HG03280 (cell line): Measurements from ENCODE around the gene PMS2.
"Not testable (repeated sequence)": the region's sequence is repeated elsewhere in the genome, so short reads cannot be mapped to it uniquely, and the experiment has no call there.

Experiments
- ATAC-seq: cut with Tn5 transposase; IDR thresholded peaks from one replicate; pipeline ENCODE4 v1.9.1; 2021; ENCODE audit warnings: mild to moderate bottlenecking, moderate library complexity; ENCODE audit not compliant: unreplicated experiment

The PMS2 gene

DNA sequence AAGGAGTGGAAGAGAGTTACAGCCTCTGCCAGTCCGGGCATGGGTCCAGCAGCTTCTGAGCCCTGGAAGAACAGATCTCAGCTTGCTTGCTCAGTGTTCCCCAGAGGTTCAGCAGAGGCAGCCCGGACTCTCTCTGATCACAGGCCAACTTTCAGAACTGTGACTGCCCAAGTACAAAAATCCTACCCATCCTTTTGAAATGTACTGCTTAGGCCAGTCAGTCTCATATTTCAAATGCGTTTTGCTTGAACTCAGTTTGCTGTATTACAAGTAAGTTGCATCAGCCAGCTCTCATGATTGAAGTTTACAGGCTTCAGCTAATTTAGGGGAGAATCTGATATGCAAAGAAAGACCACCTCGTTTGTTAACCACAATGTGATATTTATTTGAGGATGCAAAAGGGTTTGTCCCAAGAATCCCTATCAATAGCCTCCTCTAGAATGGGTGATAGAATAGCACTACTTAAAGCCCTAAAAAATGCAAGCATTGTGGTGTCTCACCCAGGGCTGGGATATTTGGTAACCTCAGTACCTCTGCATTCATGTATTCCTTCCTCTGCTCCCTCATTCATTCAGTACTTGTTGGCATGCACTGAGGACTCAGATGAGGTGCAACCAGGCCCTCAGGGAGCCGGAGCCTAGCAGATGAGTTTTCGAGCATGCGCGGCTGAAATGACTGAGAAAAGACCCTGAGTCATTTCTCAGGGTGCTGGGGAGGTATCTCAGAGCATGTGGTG is 7.2 kb upstream of the PMS2 start:
- ATAC-seq = no peak

DNA sequence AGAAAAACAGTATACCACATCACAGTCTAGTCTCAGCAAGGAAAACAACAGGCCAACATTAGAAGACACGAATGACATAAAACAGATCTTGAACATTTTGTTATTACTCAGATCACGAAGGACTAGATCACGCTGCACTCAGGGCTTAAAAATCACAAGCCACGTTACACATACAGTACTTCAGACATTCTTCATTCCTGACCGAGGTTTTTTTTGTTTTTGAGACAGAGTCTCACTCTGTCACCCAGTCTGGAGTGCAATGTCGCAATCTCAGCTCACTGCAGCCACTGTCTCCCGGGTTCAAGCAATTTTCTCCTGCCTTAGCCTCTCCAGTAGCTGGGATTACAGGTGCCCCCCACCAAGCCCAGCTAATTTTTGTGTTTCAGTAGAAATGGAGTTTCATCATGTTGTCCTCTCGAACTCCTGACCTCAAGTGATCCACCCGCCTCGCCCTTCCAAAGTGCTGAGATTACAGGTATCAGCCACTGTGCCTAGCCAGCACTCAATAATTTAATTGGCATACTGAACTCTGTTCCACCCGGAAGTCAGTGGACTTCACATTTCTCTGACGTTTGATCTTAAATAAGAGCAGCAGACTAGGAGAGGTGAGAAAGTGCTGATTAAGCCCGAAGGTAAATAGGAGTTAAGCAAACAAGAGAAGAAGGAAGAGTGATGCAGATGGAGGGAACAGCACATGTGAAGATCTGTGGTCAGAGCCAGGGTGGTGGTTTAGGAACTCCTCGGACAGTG is 3.7 kb upstream of the PMS2 start:
- no peak for ATAC-seq

DNA sequence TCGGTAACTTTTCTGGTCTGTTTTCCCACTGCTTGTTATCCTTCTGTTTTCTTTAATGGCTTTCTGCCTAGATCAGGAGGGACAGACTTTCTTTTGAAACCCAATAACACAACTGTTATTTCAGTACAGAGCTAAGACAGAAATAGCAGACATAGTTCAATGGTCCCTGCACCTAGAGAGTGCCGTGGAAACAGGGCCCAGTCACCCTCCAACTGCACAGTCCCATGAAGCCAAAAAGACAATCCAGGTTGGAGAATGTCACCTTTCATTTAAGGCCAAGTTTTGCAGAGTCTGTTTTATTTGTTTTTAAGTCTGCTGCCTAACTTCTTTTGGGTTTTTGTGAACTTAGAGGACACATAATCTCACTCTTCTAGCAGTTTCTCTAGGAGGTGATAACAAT is 2.7 kb upstream of the PMS2 start:
- ATAC-seq = no peak

DNA sequence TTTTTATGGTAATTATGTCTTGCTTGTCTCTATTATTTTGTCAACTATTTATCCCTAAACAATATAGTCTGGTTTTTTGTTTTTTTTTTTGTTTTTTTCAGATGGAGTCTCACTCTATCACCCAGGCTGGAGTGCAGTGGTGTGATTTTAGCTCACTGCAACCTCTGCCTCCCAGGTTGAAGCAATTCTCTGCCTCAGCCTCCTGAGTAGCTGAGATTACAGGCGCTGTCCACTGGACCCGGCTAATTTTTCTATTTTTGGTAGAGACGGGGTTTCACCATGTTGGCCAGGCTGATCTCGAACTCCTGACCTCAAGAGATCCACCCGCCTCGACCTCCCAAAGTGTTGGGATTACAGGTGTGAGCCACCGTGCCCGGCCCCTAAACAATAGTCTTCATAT is 1.5 kb upstream of the PMS2 start:
- ATAC-seq = not testable (repeated sequence)

DNA sequence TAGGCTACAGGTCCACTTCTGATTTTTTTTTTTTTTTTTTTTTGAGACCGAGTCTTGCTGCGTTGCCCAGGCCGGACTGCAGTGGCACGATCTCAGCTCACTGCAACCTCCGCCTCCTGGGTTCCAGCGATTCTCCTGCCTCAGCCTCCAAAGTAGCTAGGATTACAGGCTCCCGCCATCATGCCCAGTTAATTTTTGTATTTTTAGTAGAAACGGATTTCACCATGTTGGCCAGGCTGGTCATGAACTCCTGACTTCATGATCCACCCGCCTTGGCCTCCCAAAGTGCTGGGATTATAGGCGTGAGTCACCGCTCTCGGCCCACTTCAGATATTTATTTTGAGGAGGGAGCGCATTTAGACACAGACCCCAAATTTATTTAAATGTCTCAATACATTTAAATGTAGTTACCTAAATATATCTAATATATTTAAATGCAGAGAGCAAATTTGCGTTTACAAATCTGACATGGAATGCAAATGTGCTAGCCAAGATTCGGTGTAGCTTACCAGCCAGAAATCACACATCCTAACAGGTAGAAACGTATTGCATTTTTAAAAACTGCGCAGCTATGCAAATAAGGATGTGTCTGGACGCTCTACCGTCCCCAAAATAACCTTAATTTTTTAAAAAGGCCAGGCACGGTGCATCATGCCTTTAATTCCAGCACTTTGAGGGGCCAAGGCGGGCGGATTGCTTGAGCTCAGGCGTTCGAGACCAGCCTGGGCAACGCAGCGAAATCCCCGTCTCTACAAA is 836 bp downstream of the PMS2 start:
- not testable (repeated sequence) for ATAC-seq

DNA sequence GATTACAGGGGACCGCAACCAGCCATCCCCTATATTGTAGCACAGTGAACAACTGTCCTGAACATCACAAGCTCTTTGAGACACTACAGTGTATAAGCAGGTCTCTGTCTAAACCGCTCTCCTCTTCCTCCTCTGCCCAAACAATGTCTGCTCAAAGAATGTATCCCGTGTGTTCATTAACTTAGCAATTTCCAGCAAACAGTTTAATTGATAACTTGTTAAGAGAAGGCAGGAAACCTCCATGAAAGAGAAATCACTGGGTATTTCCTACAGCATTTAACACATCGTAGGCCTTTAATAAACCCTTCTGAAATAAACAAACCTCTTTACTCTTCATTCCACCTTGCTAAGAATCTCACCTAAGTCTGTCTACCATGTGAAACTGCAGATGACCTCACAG is 1.5 kb downstream of the PMS2 start:
- no peak for ATAC-seq

DNA sequence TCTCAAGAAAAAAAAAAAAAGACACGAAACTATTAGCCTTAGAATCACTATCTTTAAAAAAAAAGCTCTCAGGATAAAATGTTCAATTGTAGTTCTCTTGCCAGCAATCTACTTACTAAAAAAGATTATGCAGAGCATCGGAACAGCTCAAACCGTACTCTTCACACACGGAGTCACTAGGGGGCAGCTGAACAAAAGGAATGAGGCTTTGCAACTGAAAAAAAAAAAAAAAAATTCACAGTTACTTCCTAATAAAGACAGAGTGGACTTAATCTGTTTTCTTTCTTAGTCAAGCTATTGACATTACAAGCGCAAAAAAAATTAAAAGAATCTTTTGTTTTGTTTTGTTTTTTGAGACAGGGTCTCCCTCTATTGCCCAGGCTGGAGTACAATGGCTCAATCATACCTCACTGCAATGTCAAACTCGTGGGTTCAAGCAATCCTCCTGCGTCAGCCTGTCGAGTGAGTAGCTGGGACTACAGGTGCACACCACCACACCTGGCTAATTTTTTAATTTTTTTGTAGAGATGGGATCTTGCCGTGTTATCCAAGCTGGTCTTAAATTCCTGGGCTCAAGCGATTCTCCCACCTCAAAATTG is 11.5 kb downstream of the PMS2 start:
- ATAC-seq = no peak

DNA sequence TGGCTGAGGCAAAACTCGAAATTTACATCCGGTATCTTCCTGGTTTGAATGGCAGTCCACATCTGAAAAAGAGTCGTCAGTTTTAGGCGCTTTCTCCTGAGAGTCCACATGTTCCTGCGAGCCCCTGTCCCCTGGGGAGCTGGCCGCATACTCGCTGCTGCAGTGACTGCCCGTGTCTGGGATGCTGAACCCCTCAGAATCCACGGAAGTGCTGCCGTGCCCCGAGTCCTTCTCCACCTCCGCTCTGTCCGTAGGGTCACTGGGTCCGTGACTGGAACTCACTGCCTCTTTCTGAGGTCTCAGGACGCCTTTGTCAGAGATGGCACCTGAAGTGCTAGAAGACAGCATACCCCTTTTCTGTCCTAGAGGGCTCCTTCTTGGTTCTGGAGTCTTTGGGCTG is 21.8 kb downstream of the PMS2 start:
- not testable (repeated sequence) for ATAC-seq

DNA sequence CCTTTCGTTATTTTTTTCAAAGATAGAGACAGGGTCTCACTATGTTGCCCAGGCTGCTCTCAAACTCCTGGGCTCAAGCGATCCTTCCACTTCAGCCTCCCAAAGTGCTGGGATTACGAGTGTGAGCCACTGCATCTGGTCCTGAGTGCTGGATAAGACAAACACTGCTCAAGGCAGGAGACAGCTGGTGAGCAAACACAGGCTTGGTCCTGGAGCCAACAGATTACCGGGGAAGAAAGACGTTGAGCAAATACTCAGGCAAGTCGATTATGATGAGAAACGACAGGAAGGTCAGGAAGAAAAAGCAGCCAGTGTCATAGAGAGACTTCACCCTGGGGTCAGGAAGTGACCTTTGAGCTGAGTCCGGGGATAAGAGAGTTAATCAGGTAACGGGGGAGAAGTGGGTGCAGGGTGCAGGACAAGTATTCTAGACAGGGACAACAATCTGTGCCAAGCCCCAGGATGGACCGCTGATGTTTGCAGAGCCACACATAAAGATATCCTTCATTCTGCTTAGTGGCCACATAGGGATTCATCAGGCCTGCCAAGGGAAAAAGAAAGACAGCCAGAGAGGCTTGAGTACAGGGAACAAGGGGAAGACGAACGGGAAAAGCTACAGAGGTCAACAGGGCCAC is 29.1 kb downstream of the PMS2 start:
- not testable (repeated sequence) for ATAC-seq

DNA sequence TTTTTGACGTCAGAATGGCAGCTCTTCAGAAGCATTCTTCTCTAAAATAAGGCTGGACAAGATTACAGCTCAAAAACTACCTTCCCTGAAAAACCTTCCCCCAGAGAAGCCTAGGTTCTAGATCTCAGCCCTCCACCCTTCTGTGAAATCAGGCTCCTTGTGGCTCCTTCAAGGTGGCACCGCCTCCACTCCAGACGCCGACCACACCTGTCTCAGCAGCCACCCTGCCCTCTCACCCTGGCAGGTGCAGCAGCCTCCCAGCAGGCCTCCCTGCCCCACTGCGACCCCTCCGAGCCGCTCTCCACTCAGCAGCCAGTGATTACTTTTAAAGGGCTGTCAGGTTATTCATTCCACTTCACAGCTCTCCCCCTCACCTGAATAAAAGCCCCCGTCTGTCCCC is 35.3 kb downstream of the PMS2 start:
- not testable (repeated sequence) for ATAC-seq

DNA sequence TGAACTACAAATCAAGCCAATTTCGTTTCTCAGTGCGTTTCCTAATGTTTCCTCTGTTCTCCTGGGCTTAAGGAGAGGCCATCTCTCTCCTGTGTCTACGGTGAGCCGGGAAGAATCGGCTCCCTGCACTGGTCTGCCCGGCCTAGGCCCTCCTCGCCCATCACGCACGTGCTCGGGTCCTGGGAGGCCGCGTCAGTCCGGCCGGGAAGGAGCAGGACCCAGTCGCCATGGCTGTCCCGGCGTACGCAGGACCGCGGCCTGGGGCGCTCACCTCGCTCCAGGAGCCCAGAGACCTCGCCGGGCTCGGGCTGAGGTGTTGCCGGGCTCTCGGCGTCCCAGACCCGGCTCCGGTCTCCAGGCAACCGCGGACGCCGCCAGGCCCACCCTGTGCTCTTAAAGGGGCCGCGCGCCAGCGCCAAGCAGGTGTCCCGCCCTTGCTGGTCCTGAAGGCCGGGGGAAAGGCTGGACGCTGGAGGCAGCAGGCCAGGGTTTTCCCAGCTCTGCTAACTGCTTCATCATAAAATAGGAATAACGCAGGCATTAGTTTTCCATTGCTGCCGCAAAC is 38.4 kb downstream of the PMS2 start, which contains the start of gene RSPH10B:
Gene RSPH10B, minus strand, starts transcription at position 343 of the 565 bp plus-strand sequence. CDS start 3,573 bp downstream, outside the sequence.
- ATAC-seq = not testable (repeated sequence)

DNA sequence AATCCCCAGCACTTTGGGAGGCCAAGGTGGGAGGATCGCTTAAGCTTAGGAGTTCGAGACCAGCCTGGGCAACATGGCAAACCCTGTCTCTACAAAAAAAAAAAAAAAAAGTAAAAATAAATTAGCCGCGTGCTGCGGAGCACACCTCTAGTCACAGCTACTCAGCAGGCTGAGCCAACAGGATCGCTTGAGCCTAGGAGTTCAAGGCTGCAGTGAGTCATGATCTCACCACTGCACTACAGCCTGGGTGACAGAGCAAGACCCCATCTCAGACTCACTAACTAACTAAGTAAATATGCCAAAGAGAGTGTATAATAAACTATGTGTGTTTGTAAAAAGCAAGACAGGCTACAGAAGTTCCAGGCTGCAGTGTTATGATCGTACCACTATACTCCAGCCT is 45.0 kb downstream of the PMS2 start:
- not testable (repeated sequence) for ATAC-seq

DNA sequence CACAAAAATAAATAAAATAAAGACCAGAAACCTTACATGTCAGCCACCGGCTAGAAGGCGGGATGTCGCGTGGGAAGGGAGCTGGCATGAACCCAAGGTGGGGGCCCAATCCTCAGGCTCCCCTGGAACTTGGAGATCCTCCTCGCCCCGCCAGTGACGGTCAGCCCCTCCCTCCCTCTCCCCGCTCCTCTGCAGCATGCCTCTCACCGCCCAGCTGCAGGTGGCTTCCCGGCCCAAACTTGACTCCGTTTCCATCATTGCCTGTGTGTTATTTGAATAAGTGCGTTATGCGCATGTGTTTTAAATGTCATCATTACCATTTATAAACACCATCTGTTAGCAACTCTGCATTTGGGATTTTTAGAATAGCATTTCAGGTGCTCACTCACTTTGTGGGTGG is 45.6 kb downstream of the PMS2 start:
- not testable (repeated sequence) for ATAC-seq

DNA sequence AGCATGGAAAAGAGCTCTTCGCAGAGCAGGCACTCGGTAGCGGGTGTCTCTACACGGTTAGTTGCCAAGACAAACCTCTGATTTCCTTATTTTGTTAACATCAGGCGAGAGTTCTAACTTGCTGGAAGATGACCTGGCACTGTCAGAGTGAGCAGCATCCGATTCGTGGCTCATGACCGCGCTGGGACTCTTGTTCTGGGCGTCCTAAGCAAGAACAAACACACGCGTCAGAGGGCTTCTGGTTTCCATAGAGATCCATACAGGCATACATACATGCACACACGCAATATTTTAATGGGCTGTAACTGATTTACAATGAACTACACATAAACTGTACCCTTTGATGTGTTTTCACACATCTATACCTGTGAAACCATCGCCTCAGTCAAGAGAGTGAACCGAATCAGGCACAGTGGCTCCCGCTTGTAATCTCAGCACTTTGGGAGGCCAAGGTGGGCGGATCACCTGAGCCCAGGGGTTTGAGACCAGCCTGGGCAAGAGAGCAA is 73.9 kb downstream of the PMS2 start:
- not testable (repeated sequence) for ATAC-seq

DNA sequence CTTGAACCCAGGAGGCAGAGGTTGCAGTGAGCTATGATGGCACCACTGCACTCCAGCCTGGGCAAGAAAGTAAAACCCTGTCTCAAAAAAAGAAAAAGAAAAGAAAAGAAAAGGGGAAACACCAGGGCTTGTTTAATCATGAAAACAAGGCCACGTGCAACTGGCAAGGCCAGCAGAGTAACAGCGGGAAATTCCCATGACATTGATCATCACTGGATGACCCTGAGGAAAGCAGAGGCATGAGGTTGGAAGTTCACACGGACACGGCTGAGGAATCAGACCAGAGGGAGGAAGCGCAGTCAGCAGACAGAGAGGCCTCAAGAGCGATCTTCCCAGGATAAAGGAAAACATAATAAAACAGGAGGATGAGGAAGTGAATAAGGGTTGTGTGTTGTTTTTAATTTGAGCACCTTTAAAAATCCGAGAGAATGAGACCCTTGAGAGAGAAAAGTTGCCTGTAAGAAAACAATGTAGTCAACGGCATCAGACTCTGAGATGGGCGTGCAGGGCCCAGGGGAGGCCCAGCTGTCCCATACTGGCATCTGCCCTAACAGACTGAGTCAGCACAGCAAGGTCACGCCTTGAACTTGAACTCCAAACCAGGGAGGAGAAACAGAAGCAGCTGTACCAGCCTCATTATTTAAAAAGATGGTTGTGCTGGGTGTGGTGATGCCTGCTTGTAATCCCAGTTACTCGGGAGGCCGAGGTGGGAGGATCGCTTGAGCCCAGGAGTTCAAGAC is 76.8 kb downstream of the PMS2 start:
- ATAC-seq = not testable (repeated sequence)

DNA sequence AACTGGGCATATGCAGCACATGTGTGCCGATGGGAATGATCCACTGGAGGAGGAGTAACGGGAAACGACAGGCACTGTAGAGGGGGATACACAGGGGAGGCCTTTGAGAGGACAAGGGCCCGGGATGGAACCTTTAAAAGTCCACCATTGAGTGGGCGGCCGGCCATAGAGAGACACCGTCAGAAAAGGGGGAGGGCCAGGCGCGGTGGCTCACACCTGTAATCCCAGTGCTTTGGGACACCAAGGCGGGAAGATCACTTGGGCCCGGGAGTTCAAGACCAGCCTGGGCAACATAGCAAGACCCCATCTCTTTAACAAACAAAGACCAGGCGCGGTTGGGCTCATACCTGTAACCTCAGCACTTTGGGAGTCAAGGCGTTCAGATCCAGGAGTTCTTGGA is 77.6 kb downstream of the PMS2 start:
- ATAC-seq = not testable (repeated sequence)

DNA sequence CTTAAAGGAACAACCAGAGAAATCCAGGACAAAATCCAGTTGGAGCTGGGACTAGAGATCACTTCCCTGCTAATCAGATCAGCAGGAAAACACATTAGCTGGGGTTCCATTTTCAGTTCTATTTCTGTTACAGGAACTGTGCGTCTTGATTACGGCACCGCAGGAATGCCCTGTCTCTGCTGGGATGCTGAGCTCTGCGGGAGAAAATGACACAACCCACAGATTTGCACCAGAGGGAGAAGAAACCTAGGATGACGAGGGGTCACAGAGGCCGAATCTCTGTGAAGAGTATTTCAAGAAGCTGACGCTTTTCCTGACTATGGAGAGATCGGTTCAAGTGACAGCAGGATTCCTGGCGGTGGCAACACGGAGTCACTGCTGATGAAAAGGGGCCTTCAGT is 78.6 kb downstream of the PMS2 start:
- ATAC-seq = not testable (repeated sequence)

DNA sequence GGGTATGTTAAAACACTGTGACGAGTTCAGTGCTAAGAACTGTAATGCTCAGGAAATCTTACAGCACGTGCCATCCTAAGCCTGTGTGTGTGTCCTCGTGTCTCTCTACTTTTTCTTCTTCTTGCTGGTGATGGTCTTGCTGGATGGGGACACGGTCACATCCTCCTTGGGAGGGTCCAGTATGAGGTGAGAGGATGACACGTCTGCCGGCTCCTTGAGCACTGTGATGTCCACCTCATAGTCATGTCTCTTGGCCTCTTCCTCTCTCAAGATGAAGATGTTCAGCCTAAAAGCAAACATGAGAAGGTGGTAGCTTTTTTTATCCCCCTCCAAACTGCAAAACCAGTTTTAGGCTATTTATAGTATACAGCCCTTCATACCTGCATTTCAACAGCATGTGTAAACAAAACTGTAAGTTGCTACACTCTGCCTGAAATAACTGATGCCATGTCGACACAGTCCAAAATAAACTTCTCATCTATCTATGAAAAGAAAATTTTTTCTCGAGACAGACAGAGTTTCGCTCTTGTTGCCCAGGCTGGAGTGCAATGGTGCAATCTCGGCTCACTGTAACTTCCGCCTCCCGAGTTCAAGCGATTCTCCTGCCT is 82.5 kb downstream of the PMS2 start:
- not testable (repeated sequence) for ATAC-seq

DNA sequence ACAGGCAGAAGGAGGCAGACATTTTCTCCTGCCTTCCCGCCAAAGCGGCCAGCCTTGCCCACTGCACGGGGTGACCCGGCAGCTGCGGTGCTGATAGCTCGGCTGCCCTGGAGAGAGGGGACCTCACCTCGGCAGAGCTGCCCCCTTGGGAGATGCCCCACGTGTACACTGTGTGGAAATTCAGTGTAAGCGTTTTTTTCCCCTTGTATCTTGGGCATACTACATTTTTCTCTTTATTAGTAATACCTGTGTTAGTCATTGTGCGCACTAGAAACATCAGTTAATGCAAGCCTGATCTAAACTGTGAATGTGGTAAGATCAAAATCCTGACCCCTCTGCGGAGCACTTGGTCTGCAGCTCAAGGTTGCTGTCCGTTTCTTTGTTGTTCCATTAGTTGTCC is 84.2 kb downstream of the PMS2 start:
- not testable (repeated sequence) for ATAC-seq
